ENCODE measurements around the gene PPL. TPM values are rescaled to one million over a fixed set of nuclear protein-coding genes. Genes with fewer than 3 reads are reported as not detected.

PPL gene
- total and polyA plus RNA-seq, 2 of the 8 experiments (the other 6 are each of a cell fraction or from before 2014, with no cell fraction given): 11.3 to 29.5 TPM

DNA sequence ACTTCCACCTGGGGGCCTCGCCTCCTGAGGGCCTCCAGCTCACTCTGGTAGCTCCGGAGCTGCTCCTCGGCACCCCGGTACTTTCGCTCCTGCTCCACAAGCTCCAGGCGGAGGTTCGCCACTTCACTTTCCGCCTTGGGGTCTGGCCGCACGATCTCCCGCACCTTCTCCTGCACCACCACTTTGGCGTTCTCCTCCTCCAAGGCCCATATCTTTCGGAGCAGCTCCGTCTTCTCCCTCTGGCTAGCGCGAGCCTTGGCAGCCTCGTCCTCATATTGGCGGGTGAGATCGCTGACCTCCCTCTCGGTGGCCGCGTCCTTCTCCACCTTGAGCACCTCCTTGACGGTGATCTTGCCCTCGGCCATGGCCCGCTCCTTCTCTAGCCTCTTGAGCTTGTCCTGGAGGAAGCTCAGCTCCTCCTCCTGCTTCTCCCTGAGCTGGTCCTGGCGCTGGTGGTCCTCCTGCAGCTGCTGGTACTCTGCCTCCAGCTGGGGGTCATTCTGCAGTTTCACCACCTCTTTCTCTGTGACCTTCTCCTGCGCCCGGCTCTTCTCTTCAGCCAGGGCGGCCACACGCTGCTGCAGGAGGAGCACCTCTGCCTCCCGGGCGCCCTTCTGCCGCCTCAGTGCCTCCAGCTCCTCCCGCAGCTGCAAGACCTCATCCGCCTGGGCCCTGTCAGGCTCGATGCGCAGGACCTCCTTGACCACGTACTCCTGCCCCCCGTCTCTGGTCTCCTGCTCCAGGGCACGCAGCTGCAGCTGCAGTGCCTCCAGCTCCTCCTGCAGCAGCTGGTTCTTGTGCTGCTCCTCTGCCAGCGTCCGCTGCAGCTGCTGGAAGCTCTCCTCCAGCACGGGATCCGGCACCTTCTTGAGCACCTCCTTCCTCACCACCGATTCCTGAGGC lies 51.7 kb downstream of the PPL start:
- Histone ChIP-seq H4K8ac (ENCODE audit: extremely low read depth, insufficient read depth, low read length) (no peak overlapping the region), H2BK12ac (ENCODE audit: low read depth, low read length) (no peak overlapping the region), H3K27ac (ENCODE audit: low read depth, low read length) (no peak overlapping the region), H2BK5ac (ENCODE audit: low read depth, low read length) (no peak overlapping the region; the same call in 1 of the 2 replicates), H3K4ac (replicated peaks; ENCODE audit: insufficient read length, low read depth, low read length) (no peak overlapping the region), H3K23me2 (ENCODE audit: low read depth, low read length) (no peaks in the 10 kb centered on the region), H3K4me2 (ENCODE audit: insufficient read depth in 1 of 2, low read depth in 2 of 2, low read length in 2 of 2) (no peak overlapping the region), H2AK5ac (ENCODE audit: low read depth, low read length) (no peak overlapping the region), H3K36me3 (ENCODE audit: control insufficient read depth in 2 of 4, insufficient read depth in 4 of 4, low read length in 3 of 4) (peaks cover 15 to 80% (median 54%) of the 10 kb centered on the region in 4 experiments), H3K79me2 (ENCODE audit: control insufficient read depth in 1 of 2, insufficient read depth in 2 of 2, low read length in 2 of 2) (no peaks in the 10 kb centered on the region), H3K79me1 (ENCODE audit: low read depth, low read length) (no peaks in the 10 kb centered on the region), H3K23ac (ENCODE audit: insufficient read length) (no peak overlapping the region), H4K20me1 (replicated peaks in 1 of 2; ENCODE audit: control insufficient read depth in 1 of 2, insufficient read depth in 2 of 2, low read length in 2 of 2) (peaks cover 3 to 6% of the 10 kb centered on the region in 2 experiments), H4K5ac (ENCODE audit: insufficient read length, low read depth, low read length) (no peak overlapping the region), H2BK15ac (ENCODE audit: low read length) (no peak overlapping the region), H2BK20ac (ENCODE audit: low read length) (no peak overlapping the region), H3K27me3 (replicated peaks in 1 of 4; ENCODE audit: control insufficient read depth in 3 of 4, extremely low read depth in 1 of 4, insufficient read depth in 3 of 4, low read length in 3 of 4) (no peaks in the 10 kb centered on the region), H3K4me3 (ENCODE audit: extremely low read depth in 1 of 4, insufficient read depth in 2 of 4, low read depth in 3 of 4, low read length in 4 of 4) (no peak overlapping the region), H3K56ac (replicated peaks; ENCODE audit: insufficient read length, low read depth, low read length) (no peak overlapping the region), H2AFZ (ENCODE audit: low read length) (no peak overlapping the region), H2BK120ac (replicated peaks; ENCODE audit: low read depth, low read length) (no peak overlapping the region), H4K91ac (replicated peaks; ENCODE audit: insufficient read length, low read length) (no peak overlapping the region), H3K9ac (replicated peaks in 1 of 4; ENCODE audit: extremely low read depth in 1 of 4, low read depth in 3 of 4, low read length in 3 of 4) (no peak overlapping the region), H3K18ac (ENCODE audit: extremely low read depth, low read length) (no peak overlapping the region), H3K9me3 (ENCODE audit: insufficient read depth in 2 of 2, low read depth in 1 of 2, low read length in 1 of 2) (no peaks in the 10 kb centered on the region), H3K4me1 (replicated peaks in 1 of 4; ENCODE audit: control insufficient read depth in 3 of 4, insufficient read depth in 4 of 4, low read length in 3 of 4) (no peaks in the 10 kb centered on the region), H3K14ac (ENCODE audit: insufficient read length) (no peak overlapping the region)
- 96% methylated on average over 45 of the region's 45 CpGs; no CpG with 5 or more reads in 1 of the 2 experiments for WGBS, 2 experiments (ENCODE audit: extremely low coverage in 1 of 2, insufficient coverage in 1 of 2, insufficient read length in 1 of 2, insufficient replicate concordance in 2 of 2, low coverage in 1 of 2, low lambda C conversion rate in 2 of 2, missing lambda C conversion rate in 1 of 2)
- POLR2A ChIA-PET (ENCODE audit: partially characterized antibody): interaction anchor here (0.8 to 2.6 kb wide), 9 partner anchors 10 to 191 kb away, joined by 3 to 9 read pairs (median 4); no protein-coding TSS in a partner anchor
- CTCF ChIA-PET (ENCODE audit: partially characterized antibody): interaction anchor here (0.8 to 2.6 kb wide), 9 partner anchors 17 to 70 kb away, joined by 3 to 9 read pairs (median 3); no protein-coding TSS in a partner anchor
- TF ChIP-seq YY1 (IDR thresholded peaks at IDR 0.05; ENCODE audit: low read depth, low read length) (no peak), CTBP2 (IDR thresholded peaks at IDR 0.05; ENCODE audit: borderline replicate concordance, insufficient read depth, insufficient read length, low read length) (no peak), CHD1 (IDR thresholded peaks at IDR 0.05; ENCODE audit: low read depth, low read length) (no peak), CBX5 (IDR thresholded peaks at IDR 0.05; ENCODE audit: low read depth, low read length) (no peak), GABPA (IDR thresholded peaks at IDR 0.05; ENCODE audit: borderline replicate concordance, insufficient read depth, low read length) (no peak), USF2 (IDR thresholded peaks at IDR 0.05; ENCODE audit: low read length) (no peak), RNF2 (IDR thresholded peaks at IDR 0.05; ENCODE audit: borderline replicate concordance, low read depth, low read length, missing control alignments, poor library complexity, severe bottlenecking) (no peak)
- DNase-seq (ENCODE audit: low read depth in 1 of 2, low spot score in 2 of 2): no peak
- FAIRE-seq: no peak

All from H1 (cell line).